GM19452 (cell line): ENCODE results near the gene SAP30L.

Experiments used
- ATAC-seq: cut with Tn5 transposase; IDR thresholded peaks from one replicate; pipeline ENCODE4 v1.9.1; 2021; ENCODE audit not compliant: unreplicated experiment

SAP30L gene

DNA sequence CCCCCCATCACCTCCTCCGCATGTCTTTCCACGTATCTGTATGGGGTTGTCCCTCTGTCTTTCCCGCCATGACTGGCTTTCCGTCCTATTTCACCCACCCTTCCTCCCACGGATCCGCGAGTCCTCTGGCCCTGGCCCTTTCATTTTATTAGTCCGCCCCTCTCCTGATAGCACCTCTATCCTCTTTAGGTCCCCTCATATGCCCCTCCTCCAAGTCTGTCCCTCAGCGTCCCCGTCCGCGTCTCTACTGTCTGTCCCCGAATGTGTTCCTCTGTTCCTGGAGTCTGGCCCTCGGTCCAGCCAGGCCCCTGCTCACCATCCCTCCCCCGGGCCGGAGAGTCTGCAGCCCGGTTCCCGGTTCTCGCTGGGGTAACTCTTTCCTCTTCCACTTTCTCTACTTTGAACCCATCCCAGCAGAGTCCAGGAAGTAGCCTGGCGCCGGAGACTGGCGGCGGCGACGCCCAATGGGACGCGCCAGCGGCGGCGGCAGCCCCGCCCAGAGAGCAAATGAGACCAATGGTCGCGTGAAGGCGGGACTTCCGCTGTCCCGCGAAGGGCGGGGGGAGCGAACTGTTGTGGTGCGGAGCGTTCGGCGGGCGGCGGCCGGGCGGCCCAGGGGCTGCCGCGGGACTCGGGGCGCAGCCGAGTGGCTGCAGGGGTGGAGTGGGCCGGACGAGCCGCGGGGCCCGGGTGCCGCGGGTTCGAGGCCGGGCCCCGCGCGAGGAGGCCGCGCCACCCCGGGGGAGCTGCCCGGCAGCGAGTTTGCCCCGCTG, at the start of gene SAP30L:
TSS of gene SAP30L (plus strand) at position 576 of the 773 bp plus-strand sequence. CDS start 608 bp downstream, outside the sequence.
- peak; percentile 93 for ATAC-seq

GRCh38 chr5:154396128-154396527, 49.7 kb upstream of the SAP30L start:
- no peak for ATAC-seq

GRCh38 chr5:154397652-154398406, 48.0 kb upstream of the SAP30L start:
- no peak for ATAC-seq

GRCh38 chr5:154400678-154401077, 45.1 kb upstream of the SAP30L start:
- ATAC-seq: no peak

DNA sequence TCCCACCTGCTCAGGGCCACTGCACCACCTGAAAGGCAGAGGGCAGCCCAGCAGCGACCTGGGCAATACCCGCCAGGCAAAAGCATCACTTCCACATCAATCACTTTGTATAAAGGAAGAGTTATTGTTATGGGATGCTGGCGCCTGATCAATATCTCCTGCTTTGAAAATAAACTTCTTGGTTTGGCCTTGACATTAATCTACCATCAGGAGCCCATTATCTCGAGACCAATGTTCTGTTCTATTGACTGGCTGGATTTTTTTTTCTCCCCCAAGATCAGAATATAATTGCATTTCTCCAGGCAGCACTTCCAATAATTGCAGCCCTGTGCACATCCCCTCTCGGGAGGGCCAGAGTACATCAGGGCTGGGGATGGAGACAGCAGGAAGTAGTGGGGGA, 44.4 kb upstream of the SAP30L start:
- ATAC-seq: no peak

DNA sequence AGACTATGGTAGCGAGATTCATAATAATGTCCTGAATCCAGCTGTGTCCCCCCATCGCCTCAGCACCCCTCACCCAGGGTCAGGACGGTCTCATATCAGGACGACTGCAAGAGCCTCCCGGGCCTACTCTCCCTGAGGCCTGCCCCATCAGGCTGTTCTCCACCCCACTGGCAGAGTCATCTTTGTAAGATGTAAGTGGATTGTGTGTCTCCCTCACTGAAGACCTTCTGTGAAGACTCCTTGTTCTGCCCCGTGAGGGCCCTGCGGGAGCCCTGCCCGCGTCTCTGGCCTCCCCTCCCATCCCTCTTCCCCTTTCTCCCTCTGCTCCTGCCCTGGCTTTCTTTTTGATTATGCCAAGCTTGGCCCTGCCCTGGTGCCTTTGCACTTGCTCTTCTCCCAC, 43.9 kb upstream of the SAP30L start:
- ATAC-seq: no peak

DNA sequence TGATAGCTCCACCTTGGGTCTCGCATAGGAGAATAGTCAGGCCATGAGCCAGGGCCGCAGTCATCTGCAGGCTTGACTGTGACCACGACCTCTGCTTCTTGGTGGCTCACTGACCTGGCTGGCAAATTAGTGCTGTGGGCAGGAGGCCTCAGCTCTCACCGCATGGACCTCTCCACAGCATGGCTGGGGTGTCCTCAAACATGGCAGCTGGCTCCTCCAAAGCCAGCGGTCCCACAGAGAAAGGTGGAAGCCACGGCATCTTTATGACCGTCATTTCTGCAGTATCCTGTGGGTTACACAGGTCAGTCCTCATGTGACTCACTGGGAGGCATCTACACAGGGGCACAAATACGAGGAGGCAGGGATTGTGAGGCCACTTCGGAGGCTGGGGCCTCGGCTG, 43.2 kb upstream of the SAP30L start:
- ATAC-seq: no peak

DNA sequence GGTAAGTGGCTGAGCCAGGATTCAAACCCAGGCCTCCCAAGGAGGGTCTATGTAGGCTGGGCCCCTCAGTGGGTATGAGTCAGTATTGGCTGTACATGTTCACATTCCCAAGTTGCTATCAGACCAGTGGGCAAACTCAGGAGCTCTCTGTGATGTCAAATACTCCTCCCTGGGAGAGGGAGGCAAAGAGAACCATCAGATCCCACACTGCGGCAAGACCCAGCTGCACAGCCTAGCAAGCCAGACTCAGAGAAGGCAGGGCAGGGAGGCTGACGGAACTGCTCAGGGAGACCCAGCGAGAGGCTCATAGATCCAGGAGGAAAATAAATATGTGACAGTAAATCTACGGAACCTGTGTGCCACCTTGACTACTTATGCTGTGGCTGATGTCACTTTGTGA, 42.6 kb upstream of the SAP30L start:
- ATAC-seq: no peak

- ATAC-seq: no peak
These were observed 41.9 kb upstream of the SAP30L start for GRCh38 chr5:154403776-154404387.

DNA sequence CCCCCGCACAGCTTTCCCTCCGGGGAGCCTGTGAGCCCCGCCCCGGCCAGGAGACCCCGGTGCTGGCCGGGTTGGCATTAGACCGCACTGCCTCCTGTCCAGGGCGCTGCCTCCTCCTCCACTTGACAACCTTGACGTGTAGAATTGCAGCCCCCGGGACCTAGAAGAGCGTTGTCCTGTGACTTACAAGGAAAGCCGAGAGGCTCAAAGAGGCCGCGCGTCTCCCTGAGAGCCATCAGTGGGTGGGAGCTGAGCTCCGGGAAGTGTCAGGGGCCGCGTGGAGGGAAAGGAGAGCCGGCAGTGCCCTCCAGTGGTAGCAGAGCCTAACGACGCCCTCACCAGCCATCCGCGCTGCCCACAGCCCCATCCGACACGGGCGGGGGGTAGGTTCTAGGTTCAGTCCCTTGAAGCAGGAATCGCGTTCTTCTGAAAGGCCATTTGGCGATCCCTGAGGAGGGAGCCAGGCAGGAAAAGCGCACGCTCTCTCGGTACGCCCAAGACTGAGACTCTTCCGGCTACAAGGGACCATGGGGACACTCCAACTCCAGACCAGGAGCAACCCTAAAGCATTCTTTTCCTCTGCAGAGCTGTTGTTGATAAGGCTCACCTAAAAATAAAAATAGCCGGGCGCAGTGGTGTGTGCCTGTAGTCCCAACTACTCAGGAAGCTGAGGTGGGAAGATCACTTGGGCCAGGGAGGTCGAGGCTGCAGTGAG, 40.6 kb upstream of the SAP30L start:
- ATAC-seq: peak; percentile 96

DNA sequence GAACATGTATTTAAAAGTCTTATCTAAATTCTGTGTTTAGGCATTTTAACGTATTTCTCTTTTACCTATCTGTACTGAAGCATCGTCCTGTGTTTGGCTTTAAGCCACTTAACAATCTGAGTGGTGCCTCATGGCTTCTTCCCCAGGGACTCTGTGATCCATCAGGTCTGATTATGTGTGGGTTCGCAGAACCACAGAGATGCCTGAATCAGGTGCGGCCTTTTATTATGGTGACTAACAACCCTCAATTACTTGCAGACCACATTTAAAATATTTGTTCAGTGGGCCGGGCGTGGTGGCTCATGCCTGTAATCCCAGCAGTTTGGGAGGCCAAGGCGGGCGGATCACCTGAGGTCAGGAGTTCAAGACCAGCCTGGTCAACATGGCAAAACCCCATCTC, 39.6 kb upstream of the SAP30L start:
- ATAC-seq: no peak

DNA sequence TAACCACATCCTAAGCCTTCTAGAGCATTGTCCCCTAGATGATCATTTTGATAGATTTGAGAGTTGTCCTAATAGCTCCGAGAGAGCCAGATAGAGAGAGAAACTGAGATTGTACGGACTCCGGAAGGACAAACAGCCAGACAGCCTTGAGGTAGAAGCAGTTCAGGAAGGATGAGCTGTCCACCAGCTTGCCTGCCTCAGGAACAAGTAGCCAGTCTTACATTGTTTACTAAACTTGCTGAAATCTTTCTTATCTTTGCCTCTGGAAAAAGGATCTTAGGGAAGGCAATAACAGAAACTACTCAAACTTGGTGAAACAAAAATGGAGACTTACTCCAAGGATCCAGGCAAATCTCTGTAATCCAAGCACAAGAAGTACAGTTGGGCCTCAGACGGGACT, 39.0 kb upstream of the SAP30L start:
- ATAC-seq: no peak

GRCh38 chr5:154408811-154409210, 37.0 kb upstream of the SAP30L start:
- no peak for ATAC-seq

GRCh38 chr5:154409230-154409840, 36.5 kb upstream of the SAP30L start:
- ATAC-seq: no peak

GRCh38 chr5:154410008-154410407, 35.8 kb upstream of the SAP30L start:
- ATAC-seq: no peak

GRCh38 chr5:154410786-154411185, 35.0 kb upstream of the SAP30L start:
- no peak for ATAC-seq

GRCh38 chr5:154411338-154411737, 34.5 kb upstream of the SAP30L start:
- ATAC-seq: no peak

GRCh38 chr5:154412316-154412715, 33.5 kb upstream of the SAP30L start:
- ATAC-seq: no peak

- no peak for ATAC-seq
These were observed 32.9 kb upstream of the SAP30L start for GRCh38 chr5:154412925-154413324.

DNA sequence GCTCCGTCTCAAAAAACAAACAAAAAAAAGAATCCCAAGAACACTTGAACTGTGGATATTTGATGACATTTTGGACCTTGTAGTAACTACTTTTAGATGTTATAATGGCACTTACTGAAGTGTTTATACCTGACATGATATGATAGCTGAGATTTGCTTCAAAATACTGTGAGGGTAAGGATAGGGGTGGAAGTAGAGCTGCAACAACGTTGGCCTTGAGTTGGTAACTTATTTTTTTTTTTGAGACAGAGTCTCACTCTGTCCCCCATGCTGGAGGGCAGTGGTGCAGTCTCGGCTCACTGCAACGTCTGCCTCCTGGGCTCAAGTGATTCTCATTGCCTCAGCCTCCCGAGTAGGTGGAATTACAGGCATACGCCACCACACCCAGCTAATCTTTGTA, 30.7 kb upstream of the SAP30L start:
- no peak for ATAC-seq

GRCh38 chr5:154418344-154418820, 27.4 kb upstream of the SAP30L start:
- no peak for ATAC-seq
